Measurements from ENCODE around the gene MCRIP1. TPM values are rescaled to one million over a fixed set of nuclear protein-coding genes. Genes with fewer than 3 reads are reported as not detected.

The MCRIP1 gene
- total and polyA plus RNA-seq, 9 of the 15 experiments (the other 6 are each of a cell fraction or from before 2014, with no cell fraction given): 0.39 to 35.8 (median 9.7) TPM

DNA sequence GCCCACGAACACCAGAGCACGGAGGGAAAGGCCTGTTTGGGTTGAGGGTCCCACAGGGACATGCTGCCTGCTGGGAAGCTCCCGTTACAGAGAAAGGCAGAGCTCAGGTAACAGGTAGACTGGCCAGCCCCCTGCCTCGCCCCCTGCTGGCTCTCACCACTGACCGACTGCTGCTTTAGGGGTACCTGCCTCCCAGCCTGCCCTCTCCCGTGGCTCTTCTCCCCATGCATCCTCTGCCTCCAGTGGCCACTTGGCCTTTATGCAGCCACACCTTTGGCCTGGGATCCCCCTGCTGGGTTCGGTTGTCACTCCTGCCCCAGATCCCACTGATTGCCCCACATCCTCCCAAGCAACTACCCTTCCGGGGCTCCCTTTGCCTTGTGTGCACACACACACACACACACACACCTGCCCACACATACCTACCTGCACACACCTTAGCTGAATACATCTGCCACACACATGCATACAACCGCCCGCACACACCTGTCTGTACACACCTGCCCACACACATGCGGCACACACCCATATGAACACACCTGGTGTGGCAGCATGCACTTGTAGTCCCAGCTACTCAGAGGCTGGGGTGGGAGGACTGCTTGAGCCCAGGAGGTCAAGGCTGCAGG lies 7.1 kb downstream of the MCRIP1 start:
- Histone ChIP-seq H3K4me2 (ENCODE audit: insufficient read depth, low read length) (no peak overlapping the region), H3K9ac (ENCODE audit: insufficient read depth in 1 of 2, low read depth in 2 of 2, low read length in 2 of 2) (peak overlapping the region in 1 of 2 experiments; percentile 53; a peak in 2 of 4 replicates), H4K20me1 (replicated peaks; ENCODE audit: control insufficient read depth, insufficient read depth, low read length) (no peaks in the 10 kb centered on the region), H3K79me2 (ENCODE audit: control insufficient read depth, insufficient read depth, low read length) (no peaks in the 10 kb centered on the region), H3K27me3 (ENCODE audit: control insufficient read depth in 2 of 2, insufficient read depth in 2 of 2, low read length in 2 of 2) (no peaks in the 10 kb centered on the region), H3K4me1 (replicated peaks in 1 of 2; ENCODE audit: control insufficient read depth in 2 of 2, insufficient read depth in 2 of 2, low read length in 2 of 2) (peaks cover 17 to 74% of the 10 kb centered on the region in 2 experiments), H2AFZ (ENCODE audit: low read depth, low read length) (peak overlapping the region; percentile 46), H3K9me1 (ENCODE audit: control insufficient read depth, insufficient read depth, low read length) (no peaks in the 10 kb centered on the region), H3K27ac (ENCODE audit: extremely low read depth, low read depth, low read length) (no peak overlapping the region), H3K9me3 (replicated peaks; ENCODE audit: control insufficient read depth, insufficient read depth, low read depth, low read length) (no peaks in the 10 kb centered on the region), H3K36me3 (ENCODE audit: control insufficient read depth, insufficient read depth, low read length) (no peaks in the 10 kb centered on the region), H3K4me3 (no peak overlapping the region)
- 67% methylated on average over 11 of the region's 11 CpGs for WGBS (ENCODE audit: insufficient coverage, low coverage, missing lambda C conversion rate)
- DNase-seq (ENCODE audit: extremely low read depth in 1 of 4, low spot score in 3 of 4) (peak in 2 of 4 experiments; percentile 44 to 60), ATAC-seq (peak; percentile 29), FAIRE-seq (no peak)
- in situ Hi-C loops (cut with MboI): no loop called here
- BruUV-seq (replicated peaks): no TSS peak
- POLR2A ChIA-PET: interaction anchor here (0.5 to 1.4 kb wide), 2 partner anchors 7 to 1289 kb away, joined by 3 read pairs; partner anchors contain the start of gene MCRIP1
- CTCF ChIA-PET (ENCODE audit: low intra/inter-chr PET ratio): no interaction called here
- TF ChIP-seq BACH1 (tag; IDR thresholded peaks at IDR 0.05): no peak
- TF ChIP-seq CCAR2 (IDR thresholded peaks at IDR 0.05; ENCODE audit: low read depth, low read length): no peak
- no peak for TF ChIP-seq BRD9 (IDR thresholded peaks at IDR 0.05; ENCODE audit: low read depth, partially characterized antibody)
- TF ChIP-seq, protein P1, sequence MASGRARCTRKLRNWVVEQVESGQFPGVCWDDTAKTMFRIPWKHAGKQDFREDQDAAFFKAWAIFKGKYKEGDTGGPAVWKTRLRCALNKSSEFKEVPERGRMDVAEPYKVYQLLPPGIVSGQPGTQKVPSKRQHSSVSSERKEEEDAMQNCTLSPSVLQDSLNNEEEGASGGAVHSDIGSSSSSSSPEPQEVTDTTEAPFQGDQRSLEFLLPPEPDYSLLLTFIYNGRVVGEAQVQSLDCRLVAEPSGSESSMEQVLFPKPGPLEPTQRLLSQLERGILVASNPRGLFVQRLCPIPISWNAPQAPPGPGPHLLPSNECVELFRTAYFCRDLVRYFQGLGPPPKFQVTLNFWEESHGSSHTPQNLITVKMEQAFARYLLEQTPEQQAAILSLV (tag; IDR thresholded peaks at IDR 0.05): no peak
- TF ChIP-seq, protein P2, sequence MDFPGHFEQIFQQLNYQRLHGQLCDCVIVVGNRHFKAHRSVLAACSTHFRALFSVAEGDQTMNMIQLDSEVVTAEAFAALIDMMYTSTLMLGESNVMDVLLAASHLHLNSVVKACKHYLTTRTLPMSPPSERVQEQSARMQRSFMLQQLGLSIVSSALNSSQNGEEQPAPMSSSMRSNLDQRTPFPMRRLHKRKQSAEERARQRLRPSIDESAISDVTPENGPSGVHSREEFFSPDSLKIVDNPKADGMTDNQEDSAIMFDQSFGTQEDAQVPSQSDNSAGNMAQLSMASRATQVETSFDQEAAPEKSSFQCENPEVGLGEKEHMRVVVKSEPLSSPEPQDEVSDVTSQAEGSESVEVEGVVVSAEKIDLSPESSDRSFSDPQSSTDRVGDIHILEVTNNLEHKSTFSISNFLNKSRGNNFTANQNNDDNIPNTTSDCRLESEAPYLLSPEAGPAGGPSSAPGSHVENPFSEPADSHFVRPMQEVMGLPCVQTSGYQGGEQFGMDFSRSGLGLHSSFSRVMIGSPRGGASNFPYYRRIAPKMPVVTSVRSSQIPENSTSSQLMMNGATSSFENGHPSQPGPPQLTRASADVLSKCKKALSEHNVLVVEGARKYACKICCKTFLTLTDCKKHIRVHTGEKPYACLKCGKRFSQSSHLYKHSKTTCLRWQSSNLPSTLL (IDR thresholded peaks at IDR 0.05): no peak
- TF ChIP-seq, protein P3, sequence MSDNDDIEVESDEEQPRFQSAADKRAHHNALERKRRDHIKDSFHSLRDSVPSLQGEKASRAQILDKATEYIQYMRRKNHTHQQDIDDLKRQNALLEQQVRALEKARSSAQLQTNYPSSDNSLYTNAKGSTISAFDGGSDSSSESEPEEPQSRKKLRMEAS (CRISPR knock-in tag; IDR thresholded peaks at IDR 0.05): 0 out of 2 replicates have a peak, but pooled peaks have one; percentile 18
- TF ChIP-seq, protein P4, sequence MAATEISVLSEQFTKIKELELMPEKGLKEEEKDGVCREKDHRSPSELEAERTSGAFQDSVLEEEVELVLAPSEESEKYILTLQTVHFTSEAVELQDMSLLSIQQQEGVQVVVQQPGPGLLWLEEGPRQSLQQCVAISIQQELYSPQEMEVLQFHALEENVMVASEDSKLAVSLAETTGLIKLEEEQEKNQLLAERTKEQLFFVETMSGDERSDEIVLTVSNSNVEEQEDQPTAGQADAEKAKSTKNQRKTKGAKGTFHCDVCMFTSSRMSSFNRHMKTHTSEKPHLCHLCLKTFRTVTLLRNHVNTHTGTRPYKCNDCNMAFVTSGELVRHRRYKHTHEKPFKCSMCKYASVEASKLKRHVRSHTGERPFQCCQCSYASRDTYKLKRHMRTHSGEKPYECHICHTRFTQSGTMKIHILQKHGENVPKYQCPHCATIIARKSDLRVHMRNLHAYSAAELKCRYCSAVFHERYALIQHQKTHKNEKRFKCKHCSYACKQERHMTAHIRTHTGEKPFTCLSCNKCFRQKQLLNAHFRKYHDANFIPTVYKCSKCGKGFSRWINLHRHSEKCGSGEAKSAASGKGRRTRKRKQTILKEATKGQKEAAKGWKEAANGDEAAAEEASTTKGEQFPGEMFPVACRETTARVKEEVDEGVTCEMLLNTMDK (IDR thresholded peaks at IDR 0.05; ENCODE audit: borderline replicate concordance, insufficient read depth, low read depth, low read length, poor library complexity, severe bottlenecking): peak; percentile 16
- TF ChIP-seq, protein P5, sequence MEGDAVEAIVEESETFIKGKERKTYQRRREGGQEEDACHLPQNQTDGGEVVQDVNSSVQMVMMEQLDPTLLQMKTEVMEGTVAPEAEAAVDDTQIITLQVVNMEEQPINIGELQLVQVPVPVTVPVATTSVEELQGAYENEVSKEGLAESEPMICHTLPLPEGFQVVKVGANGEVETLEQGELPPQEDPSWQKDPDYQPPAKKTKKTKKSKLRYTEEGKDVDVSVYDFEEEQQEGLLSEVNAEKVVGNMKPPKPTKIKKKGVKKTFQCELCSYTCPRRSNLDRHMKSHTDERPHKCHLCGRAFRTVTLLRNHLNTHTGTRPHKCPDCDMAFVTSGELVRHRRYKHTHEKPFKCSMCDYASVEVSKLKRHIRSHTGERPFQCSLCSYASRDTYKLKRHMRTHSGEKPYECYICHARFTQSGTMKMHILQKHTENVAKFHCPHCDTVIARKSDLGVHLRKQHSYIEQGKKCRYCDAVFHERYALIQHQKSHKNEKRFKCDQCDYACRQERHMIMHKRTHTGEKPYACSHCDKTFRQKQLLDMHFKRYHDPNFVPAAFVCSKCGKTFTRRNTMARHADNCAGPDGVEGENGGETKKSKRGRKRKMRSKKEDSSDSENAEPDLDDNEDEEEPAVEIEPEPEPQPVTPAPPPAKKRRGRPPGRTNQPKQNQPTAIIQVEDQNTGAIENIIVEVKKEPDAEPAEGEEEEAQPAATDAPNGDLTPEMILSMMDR (IDR thresholded peaks at IDR 0.05 in 2 of 3, conservative IDR thresholded peaks at IDR 0.05 in 1 of 3; ENCODE audit: insufficient read depth in 2 of 3, low read depth in 1 of 3, low read length in 3 of 3): peak; percentile 43 to 81 (median 47)
- intact Hi-C loops (cut with micrococcal nuclease): no loop called here

Measured in K562 (cell line).